Tibial artery (tissue), 4 donors: ENCODE measurements around the gene CORO2B.
A peak's percentile ranks its signal among the peaks of the same experiment; 100 is the strongest.

Experiments used
- DNase-seq, 2 donors: peaks; one replicate each; pipeline ENCODE4 v3.0.0-alpha.2; 2019
- H3K27ac ChIP-seq, 2 donors: fragments of 200-600 bp; sonication (generic) in 1 of 2; 1 replicate in 1 of 2; 2 replicates in 1 of 2; pipeline ENCODE4 v1.5.1; 2018 to 2019; ENCODE audit warnings: mild to moderate bottlenecking in 1 of 2
- H3K27me3 ChIP-seq, 2 donors: fragments of 200-600 bp; sonication (generic) in 1 of 2; one replicate each; pipeline versions ENCODE4 v1.5.1 to v1.6.0; 2016 to 2019
- H3K36me3 ChIP-seq, 3 donors: fragments of 200-600 bp; sonication (generic) in 2 of 3; one replicate each; pipeline ENCODE4 v1.5.1; 2016 to 2019; ENCODE audit warnings: mild to moderate bottlenecking in 2 of 3
- H3K4me1 ChIP-seq, 4 donors: fragments of 200-600 bp; sonication (generic) in 2 of 4; 1 replicate in 3 of 4; 2 replicates in 1 of 4; pipeline ENCODE4 v1.5.1; 2016 to 2019
- H3K4me3 ChIP-seq, 2 donors: fragments of 200-600 bp; sonication (generic) in 1 of 2; 1 replicate in 1 of 2; 2 replicates in 1 of 2; pipeline ENCODE4 v1.5.1; 2018 to 2019; ENCODE audit warnings: mild to moderate bottlenecking in 2 of 2
- H3K9me3 ChIP-seq, 3 donors: fragments of 200-600 bp; sonication (generic) in 1 of 3; one replicate each; pipeline ENCODE4 v1.5.1; 2016 to 2019
- CTCF ChIP-seq, 2 experiments: fragments of 200-600 bp in 1 of 2; fragments of 450-650 bp in 1 of 2; IDR thresholded peaks; one replicate each; pipeline ENCODE4 v1.5.1; 2017 to 2019; ENCODE audit warnings: antibody characterized with exemption in 2 of 2, mild to moderate bottlenecking in 1 of 2, moderate library complexity in 1 of 2
- intact Hi-C: fragments of 100-400 bp; cut with DNase I; formaldehyde crosslinking; loops from one replicate; pipeline ENCODE4 v1.15.0; 2023; ENCODE audit warnings: low total_unique reads

The CORO2B gene

GRCh38 chr15:68578980-68579935 is at the start of gene CORO2B:
CORO2B (plus strand) TSS chr15:68578993; CDS start chr15:68579263, 270 bp downstream.
- peak within 1 kb of the TSS; percentile 59 to 82 for H3K4me3 ChIP-seq
- peak within 1 kb of the TSS; percentile 68 to 74 for H3K27ac ChIP-seq
- H3K27me3 ChIP-seq, result peaks cover 0 to 17% of the 10 kb centered on the region in 2 donors
- H3K9me3 ChIP-seq, result no peaks in the 10 kb centered on the region
- intact Hi-C loops, result no loop called here
- no peak for DNase-seq
- peaks cover 0 to 29% (median 18%) of the 10 kb centered on the region in 4 donors for H3K4me1 ChIP-seq
- TF ChIP-seq CTCF (IDR thresholded peaks at IDR 0.05), result no peak
- H3K36me3 ChIP-seq, result no peaks in the 10 kb centered on the region

GRCh38 chr15:68531387-68532179 is 47.2 kb upstream of the CORO2B start:
- no peaks in the 10 kb centered on the region for H3K27me3 ChIP-seq
- no peak for TF ChIP-seq CTCF (IDR thresholded peaks at IDR 0.05)
- no peak for DNase-seq
- intact Hi-C loops, result no loop called here
- peaks cover 0 to 9% (median 3%) of the 10 kb centered on the region in 3 donors for H3K9me3 ChIP-seq
- peaks cover 0 to 13% (median under 1%) of the 10 kb centered on the region in 4 donors for H3K4me1 ChIP-seq
- H3K27ac ChIP-seq, result no peak overlapping the region
- no peak overlapping the region for H3K4me3 ChIP-seq
- H3K36me3 ChIP-seq, result no peaks in the 10 kb centered on the region

GRCh38 chr15:68536331-68537095 is 42.3 kb upstream of the CORO2B start:
- TF ChIP-seq CTCF (IDR thresholded peaks at IDR 0.05), result no peak
- Histone ChIP-seq H3K27me3 (no peaks in the 10 kb centered on the region), H3K4me3 (no peak overlapping the region), H3K4me1 (peaks cover 0 to 24% (median 4%) of the 10 kb centered on the region in 4 donors), H3K36me3 (no peaks in the 10 kb centered on the region), H3K9me3 (peaks cover 0 to 16% (median 3%) of the 10 kb centered on the region in 3 donors), H3K27ac (peak overlapping the region; percentile 68 to 69)
- DNase-seq, result no peak
- intact Hi-C loops, result no loop called here

GRCh38 chr15:68537097-68537496 is 41.7 kb upstream of the CORO2B start:
- peaks cover 0 to 11% (median 3%) of the 10 kb centered on the region in 3 donors for H3K9me3 ChIP-seq
- intact Hi-C loops, result no loop called here
- peak overlapping the region; percentile 68 to 69 for H3K27ac ChIP-seq
- no peak for DNase-seq
- no peak overlapping the region for H3K4me3 ChIP-seq
- no peaks in the 10 kb centered on the region for H3K27me3 ChIP-seq
- no peaks in the 10 kb centered on the region for H3K36me3 ChIP-seq
- peaks cover 0 to 24% (median 4%) of the 10 kb centered on the region in 4 donors for H3K4me1 ChIP-seq
- TF ChIP-seq CTCF (IDR thresholded peaks at IDR 0.05), result no peak

GRCh38 chr15:68537506-68537905 is 41.3 kb upstream of the CORO2B start:
- H3K27me3 ChIP-seq, result no peaks in the 10 kb centered on the region
- peaks cover 0 to 26% (median 4%) of the 10 kb centered on the region in 4 donors for H3K4me1 ChIP-seq
- H3K36me3 ChIP-seq, result no peaks in the 10 kb centered on the region
- H3K4me3 ChIP-seq, result no peak overlapping the region
- TF ChIP-seq CTCF (IDR thresholded peaks at IDR 0.05), result no peak
- peaks cover 0 to 7% (median 3%) of the 10 kb centered on the region in 3 donors for H3K9me3 ChIP-seq
- intact Hi-C loops, result no loop called here
- peak overlapping the region; percentile 68 to 69 for H3K27ac ChIP-seq
- DNase-seq, result no peak
